Measurements from ENCODE around the gene RPS3A. TPM values are rescaled to one million over a fixed set of nuclear protein-coding genes. Genes with fewer than 3 reads are reported as not detected.

The RPS3A gene
- total and polyA plus RNA-seq, 4 donors, result 337 to 1,043 (median 588) TPM

DNA sequence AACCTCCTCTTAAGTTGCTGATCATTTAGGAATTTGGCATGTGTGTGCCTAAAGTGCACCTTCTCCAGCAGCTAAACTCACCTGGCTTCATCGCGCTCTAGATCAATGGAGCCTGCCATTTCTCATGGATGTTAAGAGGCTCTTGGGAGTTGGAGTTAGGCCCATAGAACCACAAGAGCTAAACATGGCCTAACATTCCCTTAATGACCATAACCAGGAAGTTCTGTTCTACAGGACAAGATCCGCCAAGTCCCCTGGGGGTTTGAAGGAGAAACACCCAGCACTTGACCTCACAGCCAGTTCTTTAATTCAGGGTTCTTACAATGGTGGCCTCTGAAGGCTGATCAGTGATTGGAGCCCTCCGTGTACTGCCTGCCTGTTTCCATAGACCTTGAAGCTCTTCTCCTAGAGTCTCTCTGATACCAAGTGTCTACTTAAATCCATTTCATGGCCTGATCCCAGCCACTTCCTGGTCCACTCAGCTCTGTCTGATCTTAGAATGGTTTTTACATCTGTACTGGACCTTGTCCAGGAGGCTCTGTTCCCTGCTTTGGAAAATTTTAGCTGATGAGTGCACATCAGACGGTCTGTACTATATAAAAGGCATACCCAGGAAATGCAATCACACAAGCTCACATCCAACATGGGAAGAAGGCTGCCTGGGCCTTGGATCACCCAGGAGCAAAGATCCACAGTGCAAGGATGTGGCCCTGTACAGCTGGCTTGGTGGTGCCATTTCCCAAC lies 45.1 kb downstream of the RPS3A start:
- Histone ChIP-seq H3K9ac (ENCODE audit: low read depth in 1 of 2, low read length in 2 of 2) (no peak overlapping the region), H3K9me3 (ENCODE audit: control insufficient read depth in 4 of 4, low read length in 3 of 4) (no peaks in the 10 kb centered on the region), H3K27ac (ENCODE audit: low read depth in 1 of 2, low read length in 2 of 2) (no peak overlapping the region), H3K27me3 (ENCODE audit: control insufficient read depth in 4 of 4, insufficient read depth in 4 of 4, low read length in 3 of 4) (no peaks in the 10 kb centered on the region), H3K36me3 (ENCODE audit: control insufficient read depth in 4 of 4, insufficient read depth in 3 of 4, low read depth in 1 of 4, low read length in 3 of 4) (peaks cover 2 to 33% (median 23%) of the 10 kb centered on the region in 4 donors), H3K4me3 (ENCODE audit: low read depth in 1 of 3, low read length in 3 of 3) (no peak overlapping the region), H3K4me1 (ENCODE audit: control insufficient read depth in 4 of 4, insufficient read depth in 4 of 4, low read length in 3 of 4) (peaks cover 0 to 4% (median 0%) of the 10 kb centered on the region in 4 donors)
- TF ChIP-seq NR2F2 (IDR thresholded peaks at IDR 0.05), result no peak
- TF ChIP-seq, protein P1, sequence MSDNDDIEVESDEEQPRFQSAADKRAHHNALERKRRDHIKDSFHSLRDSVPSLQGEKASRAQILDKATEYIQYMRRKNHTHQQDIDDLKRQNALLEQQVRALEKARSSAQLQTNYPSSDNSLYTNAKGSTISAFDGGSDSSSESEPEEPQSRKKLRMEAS (IDR thresholded peaks at IDR 0.05), result no peak
- TF ChIP-seq FOXA1 (IDR thresholded peaks at IDR 0.05), result no peak
- TF ChIP-seq JUND (IDR thresholded peaks at IDR 0.05), result no peak
- no peak for TF ChIP-seq EGR1 (IDR thresholded peaks at IDR 0.05; ENCODE audit: low read depth in 2 of 2)
- TF ChIP-seq YY1 (IDR thresholded peaks at IDR 0.05), result no peak
- TF ChIP-seq RAD21 (IDR thresholded peaks at IDR 0.05), result no peak
- TF ChIP-seq, protein P2, sequence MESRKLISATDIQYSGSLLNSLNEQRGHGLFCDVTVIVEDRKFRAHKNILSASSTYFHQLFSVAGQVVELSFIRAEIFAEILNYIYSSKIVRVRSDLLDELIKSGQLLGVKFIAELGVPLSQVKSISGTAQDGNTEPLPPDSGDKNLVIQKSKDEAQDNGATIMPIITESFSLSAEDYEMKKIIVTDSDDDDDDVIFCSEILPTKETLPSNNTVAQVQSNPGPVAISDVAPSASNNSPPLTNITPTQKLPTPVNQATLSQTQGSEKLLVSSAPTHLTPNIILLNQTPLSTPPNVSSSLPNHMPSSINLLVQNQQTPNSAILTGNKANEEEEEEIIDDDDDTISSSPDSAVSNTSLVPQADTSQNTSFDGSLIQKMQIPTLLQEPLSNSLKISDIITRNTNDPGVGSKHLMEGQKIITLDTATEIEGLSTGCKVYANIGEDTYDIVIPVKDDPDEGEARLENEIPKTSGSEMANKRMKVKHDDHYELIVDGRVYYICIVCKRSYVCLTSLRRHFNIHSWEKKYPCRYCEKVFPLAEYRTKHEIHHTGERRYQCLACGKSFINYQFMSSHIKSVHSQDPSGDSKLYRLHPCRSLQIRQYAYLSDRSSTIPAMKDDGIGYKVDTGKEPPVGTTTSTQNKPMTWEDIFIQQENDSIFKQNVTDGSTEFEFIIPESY (IDR thresholded peaks at IDR 0.05), result no peak
- no peak for TF ChIP-seq HNF4G (IDR thresholded peaks at IDR 0.05)
- TF ChIP-seq, protein P3, sequence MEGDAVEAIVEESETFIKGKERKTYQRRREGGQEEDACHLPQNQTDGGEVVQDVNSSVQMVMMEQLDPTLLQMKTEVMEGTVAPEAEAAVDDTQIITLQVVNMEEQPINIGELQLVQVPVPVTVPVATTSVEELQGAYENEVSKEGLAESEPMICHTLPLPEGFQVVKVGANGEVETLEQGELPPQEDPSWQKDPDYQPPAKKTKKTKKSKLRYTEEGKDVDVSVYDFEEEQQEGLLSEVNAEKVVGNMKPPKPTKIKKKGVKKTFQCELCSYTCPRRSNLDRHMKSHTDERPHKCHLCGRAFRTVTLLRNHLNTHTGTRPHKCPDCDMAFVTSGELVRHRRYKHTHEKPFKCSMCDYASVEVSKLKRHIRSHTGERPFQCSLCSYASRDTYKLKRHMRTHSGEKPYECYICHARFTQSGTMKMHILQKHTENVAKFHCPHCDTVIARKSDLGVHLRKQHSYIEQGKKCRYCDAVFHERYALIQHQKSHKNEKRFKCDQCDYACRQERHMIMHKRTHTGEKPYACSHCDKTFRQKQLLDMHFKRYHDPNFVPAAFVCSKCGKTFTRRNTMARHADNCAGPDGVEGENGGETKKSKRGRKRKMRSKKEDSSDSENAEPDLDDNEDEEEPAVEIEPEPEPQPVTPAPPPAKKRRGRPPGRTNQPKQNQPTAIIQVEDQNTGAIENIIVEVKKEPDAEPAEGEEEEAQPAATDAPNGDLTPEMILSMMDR (IDR thresholded peaks at IDR 0.05; ENCODE audit: low read depth, low read length, missing input control), result no peak
- no peak for TF ChIP-seq RXRA (IDR thresholded peaks at IDR 0.05)
- TF ChIP-seq, protein P4, sequence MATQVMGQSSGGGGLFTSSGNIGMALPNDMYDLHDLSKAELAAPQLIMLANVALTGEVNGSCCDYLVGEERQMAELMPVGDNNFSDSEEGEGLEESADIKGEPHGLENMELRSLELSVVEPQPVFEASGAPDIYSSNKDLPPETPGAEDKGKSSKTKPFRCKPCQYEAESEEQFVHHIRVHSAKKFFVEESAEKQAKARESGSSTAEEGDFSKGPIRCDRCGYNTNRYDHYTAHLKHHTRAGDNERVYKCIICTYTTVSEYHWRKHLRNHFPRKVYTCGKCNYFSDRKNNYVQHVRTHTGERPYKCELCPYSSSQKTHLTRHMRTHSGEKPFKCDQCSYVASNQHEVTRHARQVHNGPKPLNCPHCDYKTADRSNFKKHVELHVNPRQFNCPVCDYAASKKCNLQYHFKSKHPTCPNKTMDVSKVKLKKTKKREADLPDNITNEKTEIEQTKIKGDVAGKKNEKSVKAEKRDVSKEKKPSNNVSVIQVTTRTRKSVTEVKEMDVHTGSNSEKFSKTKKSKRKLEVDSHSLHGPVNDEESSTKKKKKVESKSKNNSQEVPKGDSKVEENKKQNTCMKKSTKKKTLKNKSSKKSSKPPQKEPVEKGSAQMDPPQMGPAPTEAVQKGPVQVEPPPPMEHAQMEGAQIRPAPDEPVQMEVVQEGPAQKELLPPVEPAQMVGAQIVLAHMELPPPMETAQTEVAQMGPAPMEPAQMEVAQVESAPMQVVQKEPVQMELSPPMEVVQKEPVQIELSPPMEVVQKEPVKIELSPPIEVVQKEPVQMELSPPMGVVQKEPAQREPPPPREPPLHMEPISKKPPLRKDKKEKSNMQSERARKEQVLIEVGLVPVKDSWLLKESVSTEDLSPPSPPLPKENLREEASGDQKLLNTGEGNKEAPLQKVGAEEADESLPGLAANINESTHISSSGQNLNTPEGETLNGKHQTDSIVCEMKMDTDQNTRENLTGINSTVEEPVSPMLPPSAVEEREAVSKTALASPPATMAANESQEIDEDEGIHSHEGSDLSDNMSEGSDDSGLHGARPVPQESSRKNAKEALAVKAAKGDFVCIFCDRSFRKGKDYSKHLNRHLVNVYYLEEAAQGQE (IDR thresholded peaks at IDR 0.05), result no peak
- no peak for TF ChIP-seq HNF4A (conservative IDR thresholded peaks at IDR 0.05)
- TF ChIP-seq, protein P5, sequence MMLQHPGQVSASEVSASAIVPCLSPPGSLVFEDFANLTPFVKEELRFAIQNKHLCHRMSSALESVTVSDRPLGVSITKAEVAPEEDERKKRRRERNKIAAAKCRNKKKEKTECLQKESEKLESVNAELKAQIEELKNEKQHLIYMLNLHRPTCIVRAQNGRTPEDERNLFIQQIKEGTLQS (IDR thresholded peaks at IDR 0.05), result no peak
- no peak for TF ChIP-seq FOXA2 (IDR thresholded peaks at IDR 0.05)
- DNase-seq (ENCODE audit: low spot score), result no peak
- 93% methylated on average over 5 of the region's 5 CpGs for WGBS
